H1 (cell line): ENCODE measurements around the gene RPL32. TPM values are rescaled to one million over a fixed set of nuclear protein-coding genes. Genes with fewer than 3 reads are reported as not detected.

ENCODE experiments used
- CTCF ChIA-PET: fragments of 300-600 bp; sonication (Branson Sonifier 250); formaldehyde crosslinking; loops from one replicate; lab custom pipeline; 2021; ENCODE audit not compliant: partially characterized antibody; lab: Charles Lee
- POLR2A ChIA-PET: fragments of 300-600 bp; sonication (Branson Sonifier 250); formaldehyde crosslinking; loops from one replicate; lab custom pipeline; 2021; ENCODE audit warnings: inconsistent platforms; ENCODE audit not compliant: partially characterized antibody; lab: Charles Lee
- DNase-seq, 2 experiments: peaks; one replicate each; pipeline versions ENCODE4 v3.0.0 to v3.0.0-alpha.2; 2010 to 2022; ENCODE audit warnings: low spot score in 2 of 2, low read depth in 1 of 2, mixed read lengths in 1 of 2
- FAIRE-seq: peaks from 2 replicates; lab custom pipeline; 2011; peaks lifted over from hg19 to GRCh38; lab: Jason Lieb, UNC
- H2AFZ ChIP-seq: 2 replicates; pipeline ENCODE4 v1.8.1; 2012; ENCODE audit warnings: low read length, inconsistent platforms
- H2AK5ac ChIP-seq: 2 replicates; pipeline ENCODE4 v1.6.1; 2013; ENCODE audit warnings: low read depth, low read length
- H2BK120ac ChIP-seq: replicated peaks from 2 replicates; pipeline ENCODE3; 2013; ENCODE audit warnings: low read depth, low read length, inconsistent platforms
- H2BK12ac ChIP-seq: 2 replicates; pipeline ENCODE4 v1.6.1; 2013; ENCODE audit warnings: low read depth, low read length
- H2BK15ac ChIP-seq: 2 replicates; pipeline ENCODE4 v1.6.1; 2013; ENCODE audit warnings: low read length
- H2BK20ac ChIP-seq: 2 replicates; pipeline ENCODE4 v1.6.1; 2013; ENCODE audit warnings: low read length
- H2BK5ac ChIP-seq: 2 replicates; pipeline ENCODE4 v1.6.1; 2013; ENCODE audit warnings: low read depth, low read length
- H3K14ac ChIP-seq: 2 replicates; pipeline ENCODE4 v1.6.1; 2013; ENCODE audit warnings: inconsistent platforms; ENCODE audit not compliant: insufficient read length
- H3K18ac ChIP-seq: 2 replicates; pipeline ENCODE4 v1.6.1; 2013; ENCODE audit warnings: low read length; ENCODE audit errors: extremely low read depth
- H3K23ac ChIP-seq: 2 replicates; pipeline ENCODE4 v1.6.1; 2013; ENCODE audit warnings: inconsistent platforms; ENCODE audit not compliant: insufficient read length
- H3K23me2 ChIP-seq: 2 replicates; pipeline ENCODE4 v1.6.1; 2013; ENCODE audit warnings: low read depth, low read length
- H3K27ac ChIP-seq: 2 replicates; pipeline ENCODE4 v1.6.1; 2011; ENCODE audit warnings: low read depth, low read length, inconsistent platforms
- H3K27me3 ChIP-seq, 4 experiments: replicated peaks in 1 of 4; 1 replicate in 1 of 4; 2 replicates in 3 of 4; pipeline versions ENCODE4 v1.6.1 to v1.8.1; 2011 to 2013; ENCODE audit warnings: low read length in 3 of 4, mild to moderate bottlenecking in 3 of 4, inconsistent platforms in 2 of 4, mixed read lengths in 2 of 4, moderate library complexity in 1 of 4; ENCODE audit not compliant: control insufficient read depth in 3 of 4, insufficient read depth in 3 of 4; ENCODE audit errors: extremely low read depth in 1 of 4
- H3K36me3 ChIP-seq, 4 experiments: 2 replicates each; pipeline versions ENCODE4 v1.6.1 to v1.8.1; 2011 to 2013; ENCODE audit warnings: mild to moderate bottlenecking in 4 of 4, low read length in 3 of 4, moderate library complexity in 2 of 4, control low read depth in 1 of 4, inconsistent platforms in 1 of 4; ENCODE audit not compliant: insufficient read depth in 4 of 4, control insufficient read depth in 2 of 4
- H3K4ac ChIP-seq: replicated peaks from 2 replicates; pipeline ENCODE3; 2013; ENCODE audit warnings: low read length, low read depth, mixed read lengths, inconsistent platforms; ENCODE audit not compliant: insufficient read length
- H3K4me1 ChIP-seq, 4 experiments: replicated peaks in 1 of 4; 1 replicate in 1 of 4; 2 replicates in 3 of 4; pipeline versions ENCODE4 v1.6.1 to v1.8.1; 2011 to 2013; ENCODE audit warnings: low read length in 3 of 4, inconsistent platforms in 2 of 4, mixed read lengths in 1 of 4; ENCODE audit not compliant: insufficient read depth in 4 of 4, control insufficient read depth in 3 of 4
- H3K4me2 ChIP-seq, 2 experiments: 2 replicates each; pipeline versions ENCODE4 v1.6.1 to v1.8.1; 2011 to 2013; ENCODE audit warnings: low read depth in 2 of 2, low read length in 2 of 2, control low read depth in 1 of 2, inconsistent platforms in 1 of 2, mild to moderate bottlenecking in 1 of 2; ENCODE audit not compliant: insufficient read depth in 1 of 2
- H3K4me3 ChIP-seq, 4 experiments: fragments of 200-600, 300-600 bp in 1 of 4; sonication (generic), shearing (Covaris generic), sonication (Bioruptor Twin) in 1 of 4; 2 replicates each; pipeline versions ENCODE4 v1.5.1 to v1.8.1; 2011 to 2016; ENCODE audit warnings: low read length in 4 of 4, low read depth in 3 of 4, control low read depth in 2 of 4, inconsistent platforms in 2 of 4, mild to moderate bottlenecking in 2 of 4, mixed read lengths in 1 of 4, moderate library complexity in 1 of 4; ENCODE audit not compliant: insufficient read depth in 2 of 4; ENCODE audit errors: extremely low read depth in 1 of 4
- H3K56ac ChIP-seq: replicated peaks from 2 replicates; pipeline ENCODE3; 2013; ENCODE audit warnings: low read depth, mild to moderate bottlenecking, mixed read lengths, low read length, inconsistent platforms; ENCODE audit not compliant: insufficient read length
- H3K79me1 ChIP-seq: 2 replicates; pipeline ENCODE4 v1.6.1; 2013; ENCODE audit warnings: low read depth, low read length, control low read depth
- H3K79me2 ChIP-seq, 2 experiments: 2 replicates each; pipeline versions ENCODE4 v1.6.1 to v1.8.1; 2012 to 2013; ENCODE audit warnings: low read length in 2 of 2, mild to moderate bottlenecking in 2 of 2, inconsistent platforms in 1 of 2; ENCODE audit not compliant: insufficient read depth in 2 of 2, control insufficient read depth in 1 of 2
- H3K9ac ChIP-seq, 4 experiments: replicated peaks in 1 of 4; 1 replicate in 1 of 4; 2 replicates in 3 of 4; pipeline versions ENCODE4 v1.6.1 to v1.8.1; 2011 to 2013; ENCODE audit warnings: low read depth in 3 of 4, low read length in 3 of 4, control low read depth in 2 of 4, mild to moderate bottlenecking in 2 of 4, moderate library complexity in 2 of 4, inconsistent platforms in 1 of 4; ENCODE audit errors: extremely low read depth in 1 of 4
- H3K9me3 ChIP-seq, 2 experiments: 2 replicates each; pipeline versions ENCODE4 v1.6.1 to v1.8.1; 2012 to 2013; ENCODE audit warnings: mild to moderate bottlenecking in 2 of 2, moderate library complexity in 2 of 2, control low read depth in 1 of 2, inconsistent platforms in 1 of 2, low read depth in 1 of 2, low read length in 1 of 2, mixed read lengths in 1 of 2; ENCODE audit not compliant: insufficient read depth in 2 of 2
- H4K20me1 ChIP-seq, 2 experiments: replicated peaks in 1 of 2; 2 replicates each; pipeline versions ENCODE3 to v1.8.1; 2011 to 2013; ENCODE audit warnings: inconsistent platforms in 2 of 2, low read length in 2 of 2, mild to moderate bottlenecking in 1 of 2; ENCODE audit not compliant: insufficient read depth in 2 of 2, control insufficient read depth in 1 of 2
- H4K5ac ChIP-seq: 2 replicates; pipeline ENCODE4 v1.6.1; 2013; ENCODE audit warnings: low read length, low read depth, mixed read lengths, inconsistent platforms; ENCODE audit not compliant: insufficient read length
- H4K8ac ChIP-seq: 2 replicates; pipeline ENCODE4 v1.8.0; 2013; ENCODE audit warnings: mild to moderate bottlenecking, moderate library complexity, low read length, inconsistent platforms; ENCODE audit not compliant: insufficient read depth; ENCODE audit errors: extremely low read depth
- H4K91ac ChIP-seq: replicated peaks from 2 replicates; pipeline ENCODE3; 2013; ENCODE audit warnings: low read length, mixed read lengths, inconsistent platforms; ENCODE audit not compliant: insufficient read length
- CEBPB ChIP-seq: IDR thresholded peaks from 2 replicates; pipeline ENCODE4 v1.6.1; 2012; ENCODE audit warnings: low read depth, low read length
- HDAC6 ChIP-seq: IDR thresholded peaks from one replicate; pipeline ENCODE4 v1.7.1; 2012; ENCODE audit warnings: low read depth, mild to moderate bottlenecking, inconsistent platforms, low read length, moderate library complexity
- WGBS, 2 experiments: shearing (Covaris generic) in 1 of 2; methylation state at CpG; one replicate each; pipeline versions ENCODE4 v1.1.6 to v1.1.7; 2013 to 2015; ENCODE audit warnings: low lambda C conversion rate in 2 of 2, mixed read lengths in 2 of 2, inconsistent platforms in 1 of 2, low coverage in 1 of 2, missing lambda C conversion rate in 1 of 2; ENCODE audit not compliant: insufficient replicate concordance in 2 of 2, insufficient coverage in 1 of 2, insufficient read length in 1 of 2; ENCODE audit errors: extremely low coverage in 1 of 2, missing lambda C conversion rate in 1 of 2; 5-methylcytosine and 5-hydroxymethylcytosine counted together
- polyA plus RNA-seq, 7 experiments: library from polyadenylated mRNA; depleted of rRNA in 3 of 7; stranded (reverse) in 5 of 7; unstranded in 2 of 7; fragments of >200 nt in 5 of 7; fragments of 200-250 nt in 2 of 7; gene quantifications; 1 replicate in 5 of 7; 2 replicates in 1 of 7; 4 replicates in 1 of 7; pipeline versions ENCODE4 v1.2.1 to v1.2.3, GENCODE V29; 2011 to 2013; ENCODE audit warnings: missing spikeins in 2 of 7, mixed read lengths in 2 of 7
- total RNA-seq: library from RNA; stranded (reverse); fragmentation: NEBNext Ultra II Directional; extraction: Animal tissue kit (Norgen Biotek cat#: 25700); gene quantifications from 2 replicates; pipeline ENCODE4 v1.2.1, GENCODE V29; 2021

RPL32 gene
- total and polyA plus RNA-seq, 2 of the 8 experiments (the other 6 are each of a cell fraction or from before 2014, with no cell fraction given): 1,443 to 2,043 TPM

DNA sequence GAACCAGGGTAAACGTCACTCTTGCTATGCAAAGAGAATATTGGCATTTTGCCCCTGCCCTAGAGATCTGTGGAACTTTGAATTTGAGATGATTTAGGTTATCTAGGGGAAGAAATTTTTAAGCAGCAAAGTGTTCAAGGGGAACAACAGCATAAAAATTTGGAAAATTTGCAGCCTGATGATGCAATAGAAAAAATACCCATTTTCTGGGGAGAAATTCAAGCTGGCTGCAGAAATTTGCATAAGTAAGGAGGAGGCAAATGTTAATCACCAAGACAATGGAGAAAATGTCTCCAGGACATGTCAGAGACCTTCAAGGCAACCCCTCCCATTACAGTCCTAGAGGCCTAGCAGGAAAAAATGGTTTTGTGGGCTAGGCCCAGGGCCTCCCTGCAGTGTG lies 4.4 kb upstream of the RPL32 start:
- H3K79me1 ChIP-seq: no peaks in the 10 kb centered on the region
- H4K8ac ChIP-seq: no peak overlapping the region
- no peaks in the 10 kb centered on the region for H3K36me3 ChIP-seq
- peaks cover 10 to 14% of the 10 kb centered on the region in 2 experiments; a peak in 3 of 4 replicates for H3K9me3 ChIP-seq
- FAIRE-seq (no peak), DNase-seq (no peak)
- no peak overlapping the region for H3K4me2 ChIP-seq
- H3K14ac ChIP-seq: no peak overlapping the region
- no peak overlapping the region for H2AK5ac ChIP-seq
- peaks cover 0 to 1% of the 10 kb centered on the region in 2 experiments for H4K20me1 ChIP-seq
- H3K23ac ChIP-seq: no peak overlapping the region
- no peak overlapping the region for H2BK120ac ChIP-seq
- no peak overlapping the region for H3K4ac ChIP-seq
- ChIA-PET CTCF (interaction anchor here (0.7 to 1.6 kb wide), 2 partner anchors 22 to 85 kb away, joined by 3 to 4 read pairs; no protein-coding TSS in a partner anchor), POLR2A (interaction anchor here (0.6 to 1.1 kb wide), 2 partner anchors 9 to 21 kb away, joined by 3 to 7 read pairs; no protein-coding TSS in a partner anchor)
- no peak overlapping the region for H2BK12ac ChIP-seq
- H3K9ac ChIP-seq: no peak overlapping the region
- no peak overlapping the region for H4K91ac ChIP-seq
- H3K27me3 ChIP-seq: no peaks in the 10 kb centered on the region
- no peak overlapping the region for H3K27ac ChIP-seq
- H3K4me1 ChIP-seq: no peaks in the 10 kb centered on the region
- H3K56ac ChIP-seq: no peak overlapping the region
- TF ChIP-seq HDAC6 (no peak), CEBPB (peak; percentile 63; the same call in 1 of the 2 replicates)
- H4K5ac ChIP-seq: no peak overlapping the region
- H2BK15ac ChIP-seq: no peak overlapping the region
- no peaks in the 10 kb centered on the region for H3K23me2 ChIP-seq
- WGBS, 2 experiments: 82% methylated on average over 1 of the region's 1 CpG; no CpG with 5 or more reads in 1 of the 2 experiments
- H3K79me2 ChIP-seq: peaks cover 5% of the 10 kb centered on the region in 2 experiments
- no peak overlapping the region for H3K4me3 ChIP-seq
- no peak overlapping the region for H2AFZ ChIP-seq
- no peak overlapping the region; the same call in 1 of the 2 replicates for H3K18ac ChIP-seq
- H2BK20ac ChIP-seq: no peak overlapping the region; the same call in 1 of the 2 replicates
- no peak overlapping the region for H2BK5ac ChIP-seq
